Smooth muscle cell (in vitro differentiated cells): ENCODE data around the gene SLCO1A2. TPM values are rescaled to one million over a fixed set of nuclear protein-coding genes. Genes with fewer than 3 reads are reported as not detected.

ENCODE experiments used
- DNase-seq: peaks from one replicate; lab custom pipeline; 2025; ENCODE audit not compliant: unreplicated experiment; lab: John Stamatoyannopoulos, UW
- H2AFZ ChIP-seq: fragments of 200-600 bp; sonication (generic); 2 replicates; pipeline ENCODE4 v1.6.0; 2016; ENCODE audit warnings: antibody characterized with exemption, low read depth, mild to moderate bottlenecking
- H3F3A ChIP-seq: fragments of 200-600 bp; sonication (generic); 2 replicates; pipeline ENCODE4 v1.6.0; 2017; ENCODE audit warnings: antibody characterized with exemption, low read depth
- H3K27ac ChIP-seq: fragments of 200-600 bp; sonication (generic); 2 replicates; pipeline ENCODE4 v1.5.1; 2016; ENCODE audit warnings: low read depth, mild to moderate bottlenecking
- H3K27me3 ChIP-seq: fragments of 200-600 bp; sonication (generic); 2 replicates; pipeline ENCODE4 v1.6.1; 2016; ENCODE audit warnings: low read depth, mild to moderate bottlenecking
- H3K36me3 ChIP-seq: fragments of 200-600 bp; sonication (generic); 2 replicates; pipeline ENCODE4 v1.5.1; 2016; ENCODE audit warnings: low read depth
- H3K4me1 ChIP-seq: fragments of 200-600 bp; sonication (generic); 2 replicates; pipeline ENCODE4 v1.5.1; 2016; ENCODE audit warnings: low read depth
- H3K4me2 ChIP-seq: fragments of 200-600 bp; sonication (generic); 2 replicates; pipeline ENCODE4 v1.6.0; 2016; ENCODE audit warnings: mild to moderate bottlenecking
- H3K4me3 ChIP-seq: fragments of 200-600 bp; sonication (generic); 2 replicates; pipeline ENCODE4 v1.5.1; 2016; ENCODE audit warnings: mild to moderate bottlenecking
- H3K79me2 ChIP-seq: fragments of 200-600 bp; sonication (generic); 2 replicates; pipeline ENCODE4 v1.6.0; 2016; ENCODE audit warnings: low read depth, mild to moderate bottlenecking
- H3K9ac ChIP-seq: fragments of 200-600 bp; sonication (generic); 2 replicates; pipeline ENCODE4 v1.6.0; 2016; ENCODE audit warnings: low read depth
- H3K9me3 ChIP-seq: fragments of 200-600 bp; sonication (generic); replicated peaks from 2 replicates; pipeline ENCODE4 v1.5.1; 2016; ENCODE audit warnings: low read depth
- H4K20me1 ChIP-seq: fragments of 200-600 bp; sonication (generic); 2 replicates; pipeline ENCODE4 v1.6.0; 2016; ENCODE audit warnings: low read depth
- WGBS: methylation state at CpG from one replicate; pipeline ENCODE4 v1.1.7; 2016; ENCODE audit warnings: low lambda C conversion rate; 5-methylcytosine and 5-hydroxymethylcytosine counted together
- polyA plus RNA-seq: library from polyadenylated mRNA; unstranded; fragments of >200 nt; fragmentation: Nextera tagmentation; extraction: Ambion mirVana; gene quantifications from 2 replicates; pipeline ENCODE4 v1.2.1, GENCODE V29; 2016
- total RNA-seq: library from RNA; depleted of rRNA; stranded (reverse); fragments of >200 nt; gene quantifications from 2 replicates; pipeline ENCODE4 v1.2.3, GENCODE V29; 2014
- TF ChIP-seq, protein P1 (sequence below): fragments of 200-600 bp; sonication (generic); IDR thresholded peaks from 2 replicates; pipeline ENCODE4 v1.5.1; 2017; ENCODE audit warnings: borderline replicate concordance, mild to moderate bottlenecking, antibody characterized with exemption; ENCODE audit not compliant: insufficient read depth, poor library complexity, severe bottlenecking

SLCO1A2 gene
- total and polyA plus RNA-seq, 2 experiments from 2014 or later: 1.8 to 2.4 TPM

DNA sequence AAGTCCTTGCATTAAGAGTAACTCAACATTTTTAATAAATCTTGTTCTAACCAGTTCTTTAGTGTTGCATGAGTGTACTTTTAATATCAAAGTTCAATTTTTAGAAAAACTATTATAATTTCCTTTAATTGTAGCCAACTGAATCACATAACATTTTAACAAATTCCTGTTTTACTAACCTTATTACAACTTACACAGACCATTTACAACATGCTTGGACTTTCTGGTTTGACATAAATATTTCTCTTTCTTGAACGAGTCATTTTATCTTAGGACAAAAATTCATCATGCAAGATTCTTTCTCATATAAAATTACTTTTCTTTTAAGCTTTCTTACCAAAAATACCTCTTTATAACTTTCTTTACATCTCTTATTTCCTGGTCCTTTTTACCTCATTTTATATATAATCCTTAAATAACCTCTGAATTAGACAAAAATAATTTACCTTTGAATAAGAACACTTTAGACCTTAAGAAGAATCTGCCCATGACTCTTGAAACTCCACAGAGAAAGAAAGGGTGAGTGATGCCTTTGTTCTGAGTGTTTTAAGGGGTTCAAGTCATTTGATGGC lies 3.9 kb downstream of the SLCO1A2 start:
- Histone ChIP-seq H3K79me2 (no peaks in the 10 kb centered on the region), H3K4me1 (no peaks in the 10 kb centered on the region), H4K20me1 (no peaks in the 10 kb centered on the region), H3K27me3 (no peaks in the 10 kb centered on the region), H3K4me3 (no peak overlapping the region), H3K4me2 (no peak overlapping the region), H3K9ac (no peak overlapping the region), H3K36me3 (no peaks in the 10 kb centered on the region), H2AFZ (no peak overlapping the region), H3F3A (no peaks in the 10 kb centered on the region), H3K9me3 (peaks cover 11% of the 10 kb centered on the region), H3K27ac (no peak overlapping the region)
- no peak for DNase-seq
- TF ChIP-seq, protein P1, sequence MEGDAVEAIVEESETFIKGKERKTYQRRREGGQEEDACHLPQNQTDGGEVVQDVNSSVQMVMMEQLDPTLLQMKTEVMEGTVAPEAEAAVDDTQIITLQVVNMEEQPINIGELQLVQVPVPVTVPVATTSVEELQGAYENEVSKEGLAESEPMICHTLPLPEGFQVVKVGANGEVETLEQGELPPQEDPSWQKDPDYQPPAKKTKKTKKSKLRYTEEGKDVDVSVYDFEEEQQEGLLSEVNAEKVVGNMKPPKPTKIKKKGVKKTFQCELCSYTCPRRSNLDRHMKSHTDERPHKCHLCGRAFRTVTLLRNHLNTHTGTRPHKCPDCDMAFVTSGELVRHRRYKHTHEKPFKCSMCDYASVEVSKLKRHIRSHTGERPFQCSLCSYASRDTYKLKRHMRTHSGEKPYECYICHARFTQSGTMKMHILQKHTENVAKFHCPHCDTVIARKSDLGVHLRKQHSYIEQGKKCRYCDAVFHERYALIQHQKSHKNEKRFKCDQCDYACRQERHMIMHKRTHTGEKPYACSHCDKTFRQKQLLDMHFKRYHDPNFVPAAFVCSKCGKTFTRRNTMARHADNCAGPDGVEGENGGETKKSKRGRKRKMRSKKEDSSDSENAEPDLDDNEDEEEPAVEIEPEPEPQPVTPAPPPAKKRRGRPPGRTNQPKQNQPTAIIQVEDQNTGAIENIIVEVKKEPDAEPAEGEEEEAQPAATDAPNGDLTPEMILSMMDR: no peak
- WGBS: 75% methylated on average over 1 of the region's 1 CpG

- H3K27me3 ChIP-seq: no peaks in the 10 kb centered on the region
- H3K27ac ChIP-seq: no peak overlapping the region
- no peaks in the 10 kb centered on the region for H4K20me1 ChIP-seq
- no peak overlapping the region for H3K9ac ChIP-seq
- TF ChIP-seq, protein P1: no peak
- H3K9me3 ChIP-seq: peaks cover 11% of the 10 kb centered on the region
- H3F3A ChIP-seq: no peaks in the 10 kb centered on the region
- no peak overlapping the region for H3K4me2 ChIP-seq
- no peak for DNase-seq
- no peaks in the 10 kb centered on the region for H3K4me1 ChIP-seq
- no peaks in the 10 kb centered on the region for H3K79me2 ChIP-seq
- no peaks in the 10 kb centered on the region for H3K36me3 ChIP-seq
- no peak overlapping the region for H3K4me3 ChIP-seq
- H2AFZ ChIP-seq: no peak overlapping the region
Observed at GRCh38 chr12:21328578-21328977, 6.1 kb downstream of the SLCO1A2 start.

DNA sequence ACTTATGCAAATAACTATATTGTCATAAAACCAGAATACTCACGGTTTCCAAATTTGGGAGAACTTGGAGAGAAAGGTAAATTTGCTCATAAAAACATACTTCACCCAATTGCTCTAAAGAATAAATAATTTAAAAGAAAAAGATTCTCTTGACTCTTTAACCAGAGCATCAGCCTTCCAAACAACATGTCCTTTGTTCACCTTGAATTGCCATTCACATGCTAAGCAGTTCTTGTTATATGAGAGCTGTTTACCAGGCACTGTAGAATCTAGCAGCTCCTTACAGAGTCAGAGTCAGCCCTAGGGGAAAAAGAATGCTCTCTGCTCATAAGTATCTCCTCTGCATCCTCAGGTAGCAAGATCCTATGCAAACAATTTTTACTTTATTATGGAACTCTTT lies 10.2 kb downstream of the SLCO1A2 start:
- no peaks in the 10 kb centered on the region for H4K20me1 ChIP-seq
- TF ChIP-seq, protein P1: no peak
- H3K27me3 ChIP-seq: no peaks in the 10 kb centered on the region
- DNase-seq: no peak
- 50% methylated on average over 1 of the region's 1 CpG for WGBS
- H3K4me2 ChIP-seq: no peak overlapping the region
- H2AFZ ChIP-seq: no peak overlapping the region
- peaks cover 11% of the 10 kb centered on the region for H3K9me3 ChIP-seq
- no peak overlapping the region for H3K9ac ChIP-seq
- no peaks in the 10 kb centered on the region for H3F3A ChIP-seq
- H3K79me2 ChIP-seq: no peaks in the 10 kb centered on the region
- no peaks in the 10 kb centered on the region for H3K36me3 ChIP-seq
- H3K27ac ChIP-seq: no peak overlapping the region
- no peaks in the 10 kb centered on the region for H3K4me1 ChIP-seq
- H3K4me3 ChIP-seq: no peak overlapping the region

- no peak for DNase-seq
- no peak overlapping the region for H3K4me2 ChIP-seq
- H3F3A ChIP-seq: no peaks in the 10 kb centered on the region
- H4K20me1 ChIP-seq: no peaks in the 10 kb centered on the region
- no peak overlapping the region for H3K27ac ChIP-seq
- no peak overlapping the region for H3K4me3 ChIP-seq
- 83% methylated on average over 2 of the region's 2 CpGs for WGBS
- no peaks in the 10 kb centered on the region for H3K27me3 ChIP-seq
- H3K36me3 ChIP-seq: no peaks in the 10 kb centered on the region
- no peaks in the 10 kb centered on the region for H3K4me1 ChIP-seq
- no peak overlapping the region for H2AFZ ChIP-seq
- H3K79me2 ChIP-seq: no peaks in the 10 kb centered on the region
- TF ChIP-seq, protein P1: no peak
- no peak overlapping the region for H3K9ac ChIP-seq
- H3K9me3 ChIP-seq: peaks cover 8% of the 10 kb centered on the region
Observed at GRCh38 chr12:21323736-21324135, 11.0 kb downstream of the SLCO1A2 start.
